ENCODE data around the gene ASPSCR1. TPM values are rescaled to one million over a fixed set of nuclear protein-coding genes. Genes with fewer than 3 reads are reported as not detected.

Gene ASPSCR1
- total RNA-seq, 1 experiment from 2014 or later, result 60.4 TPM

GRCh38 chr17:81968850-81969812, 8.3 kb upstream of the ASPSCR1 start:
- 0 out of 2 replicates have a peak, but pooled peaks cover 4% of the 10 kb centered on the region for H3K36me3 Mint-ChIP-seq
- H3K4me1 Mint-ChIP-seq, result peaks cover 11% of the 10 kb centered on the region
- H3K9me3 Mint-ChIP-seq, result peaks cover 13% of the 10 kb centered on the region
- TF ChIP-seq ZNF263 (CRISPR knock-in tag; IDR thresholded peaks at IDR 0.05; ENCODE audit: low read depth), result no peak
- TF ChIP-seq ZNF317 (CRISPR knock-in tag; IDR thresholded peaks at IDR 0.05; ENCODE audit: borderline replicate concordance, low read depth), result no peak
- TF ChIP-seq ZNF138 (CRISPR knock-in tag; conservative IDR thresholded peaks at IDR 0.05), result no peak
- DNase-seq (ENCODE audit: low spot score) (no peak), ATAC-seq (no peak)
- H3K27ac Mint-ChIP-seq, result no peak overlapping the region
- peaks cover 66% of the 10 kb centered on the region for H3K27me3 Mint-ChIP-seq (ENCODE audit: low read depth)
- no peak overlapping the region for H3K4me3 Mint-ChIP-seq
- CTCF ChIA-PET, result interaction anchor here (1.3 to 2.6 kb wide), 3 partner anchors 9 to 69 kb away, joined by 3 to 8 read pairs (median 6); partner anchors contain the start of gene DCXR
- POLR2A ChIA-PET, result interaction anchor here (2.1 kb wide), 1 partner anchor 8 kb away, joined by 7 read pairs; no protein-coding TSS in a partner anchor

GRCh38 chr17:81973432-81973831, 4.0 kb upstream of the ASPSCR1 start:
- CTCF ChIA-PET, result no interaction called here
- no peak for TF ChIP-seq CDX4 (CRISPR knock-in tag; IDR thresholded peaks at IDR 0.05; ENCODE audit: borderline replicate concordance)
- TF ChIP-seq E2F5 (CRISPR knock-in tag; IDR thresholded peaks at IDR 0.05), result no peak
- no peak for TF ChIP-seq E2F1 (CRISPR knock-in tag; IDR thresholded peaks at IDR 0.05)
- TF ChIP-seq JUN (CRISPR knock-in tag; IDR thresholded peaks at IDR 0.05), result no peak
- no peak for TF ChIP-seq ZNF416 (CRISPR knock-in tag; IDR thresholded peaks at IDR 0.05)
- TF ChIP-seq ZMAT4 (CRISPR knock-in tag; IDR thresholded peaks at IDR 0.05), result no peak
- TF ChIP-seq ZNF317 (CRISPR knock-in tag; IDR thresholded peaks at IDR 0.05; ENCODE audit: borderline replicate concordance, low read depth), result no peak
- Mint-ChIP-seq H3K36me3 (peaks cover 4% of the 10 kb centered on the region; the same call in 1 of the 2 replicates), H3K4me1 (peaks cover 3% of the 10 kb centered on the region; the same call in 1 of the 2 replicates), H3K9me3 (peaks cover 19% of the 10 kb centered on the region), H3K27ac (no peak overlapping the region), H3K27me3 (ENCODE audit: low read depth) (peaks cover 64% of the 10 kb centered on the region), H3K4me3 (no peak overlapping the region)
- POLR2A ChIA-PET, result no interaction called here
- DNase-seq (ENCODE audit: low spot score) (no peak), ATAC-seq (no peak)

GRCh38 chr17:81976332-81977210, 858 bp upstream of the ASPSCR1 start:
- H3K27ac Mint-ChIP-seq, result no peak overlapping the region
- DNase-seq (ENCODE audit: low spot score) (peak; percentile 63), ATAC-seq (peak; percentile 31)
- peak overlapping the region; percentile 88 for H3K4me3 Mint-ChIP-seq
- peaks cover 6% of the 10 kb centered on the region; the same call in 1 of the 2 replicates for H3K4me1 Mint-ChIP-seq
- peaks cover 12% of the 10 kb centered on the region for H3K36me3 Mint-ChIP-seq
- ChIA-PET POLR2A (interaction anchor here (1.2 to 1.4 kb wide), 3 partner anchors 8 to 61 kb away, joined by 4 to 7 read pairs (median 4); partner anchors contain the start of gene DCXR), CTCF (interaction anchor here (0.6 to 1.6 kb wide), 7 partner anchors 14 to 61 kb away, joined by 3 to 8 read pairs (median 4); partner anchors contain the start of genes DCXR, MAFG and NOTUM)
- peaks cover 19% of the 10 kb centered on the region for H3K9me3 Mint-ChIP-seq
- H3K27me3 Mint-ChIP-seq (ENCODE audit: low read depth), result peaks cover 48% of the 10 kb centered on the region
- TF ChIP-seq FOXP1 (CRISPR knock-in tag; IDR thresholded peaks at IDR 0.05; ENCODE audit: borderline replicate concordance) (peak; percentile 15; the same call in 1 of the 2 replicates), JUN (CRISPR knock-in tag; IDR thresholded peaks at IDR 0.05) (no peak), SMAD3 (CRISPR knock-in tag; IDR thresholded peaks at IDR 0.05; ENCODE audit: borderline replicate concordance) (peak; percentile 78), TCF7 (CRISPR knock-in tag; IDR thresholded peaks at IDR 0.05; ENCODE audit: low read depth) (no peak), ETV6 (CRISPR knock-in tag; IDR thresholded peaks at IDR 0.05) (no peak), ZNF512 (CRISPR knock-in tag; IDR thresholded peaks at IDR 0.05; ENCODE audit: borderline replicate concordance) (no peak), ERG (CRISPR knock-in tag; IDR thresholded peaks at IDR 0.05) (no peak), ZMAT4 (CRISPR knock-in tag; IDR thresholded peaks at IDR 0.05) (no peak), FOXK1 (CRISPR knock-in tag; IDR thresholded peaks at IDR 0.05) (0 out of 2 replicates have a peak, but pooled peaks have one; percentile 29)
